GM18502 (cell line): ENCODE measurements around the gene LRCH3.
"Not testable (repeated sequence)": the region's sequence is repeated elsewhere in the genome, so short reads cannot be mapped to it uniquely, and the experiment has no call there.

ENCODE experiments used
- ATAC-seq: cut with Tn5 transposase; IDR thresholded peaks from one replicate; pipeline ENCODE4 v1.9.1; 2021; ENCODE audit warnings: mild to moderate bottlenecking; ENCODE audit not compliant: unreplicated experiment, poor library complexity

The LRCH3 gene

GRCh38 chr3:197912741-197913476, 121.9 kb downstream of the LRCH3 start:
- no peak for ATAC-seq

- ATAC-seq, result no peak
Observed at GRCh38 chr3:197913641-197914380, 122.8 kb downstream of the LRCH3 start.

- not testable (repeated sequence) for ATAC-seq
Observed at GRCh38 chr3:197921429-197922275, 130.6 kb downstream of the LRCH3 start.

GRCh38 chr3:197926418-197926817, 135.4 kb downstream of the LRCH3 start:
- ATAC-seq, result no peak

- ATAC-seq, result not testable (repeated sequence)
Observed at GRCh38 chr3:197927578-197927977, 136.5 kb downstream of the LRCH3 start.

GRCh38 chr3:197936819-197937384, 145.8 kb downstream of the LRCH3 start:
- no peak for ATAC-seq
